Progenitor cell of endocrine pancreas (in vitro differentiated cells): Measurements from ENCODE around the gene CDS2. TPM values are rescaled to one million over a fixed set of nuclear protein-coding genes. Genes with fewer than 3 reads are reported as not detected.

Experiments used
- DNase-seq: peaks from one replicate; pipeline ENCODE4 v3.0.0; 2021; ENCODE audit warnings: low spot score; ENCODE audit not compliant: unreplicated experiment
- H3K27ac Mint-ChIP-seq: 2 replicates; pipeline ENCODE4 v1.8.0; 2021; ENCODE audit warnings: mild to moderate bottlenecking, moderate library complexity, mixed read lengths
- H3K27me3 Mint-ChIP-seq: 2 replicates; pipeline ENCODE4 v1.8.0; 2021; ENCODE audit warnings: mixed read lengths
- H3K36me3 Mint-ChIP-seq: 2 replicates; pipeline ENCODE4 v1.8.0; 2022; ENCODE audit warnings: mixed read lengths; ENCODE audit not compliant: insufficient read depth
- H3K4me1 Mint-ChIP-seq: 2 replicates; pipeline ENCODE4 v1.8.0; 2021; ENCODE audit warnings: low read depth, mixed read lengths
- H3K4me3 Mint-ChIP-seq: 2 replicates; pipeline ENCODE4 v1.8.0; 2021; ENCODE audit warnings: low read depth, mild to moderate bottlenecking, moderate library complexity, mixed read lengths
- H3K9me3 Mint-ChIP-seq: 2 replicates; pipeline ENCODE4 v1.8.0; 2021; ENCODE audit warnings: low read depth, mixed read lengths
- total RNA-seq: library from RNA; stranded (reverse); gene quantifications from 2 replicates; pipeline ENCODE4 v1.2.1, GENCODE V29; 2021
- TF ChIP-seq, protein P1 (sequence below): fragments of 200-600 bp; sonication (generic); IDR thresholded peaks from one replicate; pipeline ENCODE4 v1.5.0; 2021; ENCODE audit warnings: antibody characterized with exemption, mild to moderate bottlenecking; ENCODE audit not compliant: unreplicated experiment

The CDS2 gene
- total RNA-seq, 1 donor from 2014 or later = 57.5 TPM

- TF ChIP-seq, protein P1, sequence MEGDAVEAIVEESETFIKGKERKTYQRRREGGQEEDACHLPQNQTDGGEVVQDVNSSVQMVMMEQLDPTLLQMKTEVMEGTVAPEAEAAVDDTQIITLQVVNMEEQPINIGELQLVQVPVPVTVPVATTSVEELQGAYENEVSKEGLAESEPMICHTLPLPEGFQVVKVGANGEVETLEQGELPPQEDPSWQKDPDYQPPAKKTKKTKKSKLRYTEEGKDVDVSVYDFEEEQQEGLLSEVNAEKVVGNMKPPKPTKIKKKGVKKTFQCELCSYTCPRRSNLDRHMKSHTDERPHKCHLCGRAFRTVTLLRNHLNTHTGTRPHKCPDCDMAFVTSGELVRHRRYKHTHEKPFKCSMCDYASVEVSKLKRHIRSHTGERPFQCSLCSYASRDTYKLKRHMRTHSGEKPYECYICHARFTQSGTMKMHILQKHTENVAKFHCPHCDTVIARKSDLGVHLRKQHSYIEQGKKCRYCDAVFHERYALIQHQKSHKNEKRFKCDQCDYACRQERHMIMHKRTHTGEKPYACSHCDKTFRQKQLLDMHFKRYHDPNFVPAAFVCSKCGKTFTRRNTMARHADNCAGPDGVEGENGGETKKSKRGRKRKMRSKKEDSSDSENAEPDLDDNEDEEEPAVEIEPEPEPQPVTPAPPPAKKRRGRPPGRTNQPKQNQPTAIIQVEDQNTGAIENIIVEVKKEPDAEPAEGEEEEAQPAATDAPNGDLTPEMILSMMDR = no peak
- H3K9me3 Mint-ChIP-seq = peaks cover 9% of the 10 kb centered on the region
- H3K27ac Mint-ChIP-seq = no peak overlapping the region
- no peak for DNase-seq
- peaks cover 40% of the 10 kb centered on the region for H3K27me3 Mint-ChIP-seq
- H3K4me1 Mint-ChIP-seq = peaks cover 5% of the 10 kb centered on the region
- H3K36me3 Mint-ChIP-seq = no peaks in the 10 kb centered on the region
- no peak overlapping the region for H3K4me3 Mint-ChIP-seq
Observed at GRCh38 chr20:5234978-5235377, 108.2 kb downstream of the CDS2 start.

Other genes with a start within 250 kb of the CDS2 start
- 23.4 and 23.6 TPM in 2 replicates for gene SLC23A2, start 125.5 kb upstream of the CDS2 start, total RNA-seq
- gene TMEM230, start 13.9 kb upstream of the CDS2 start, total RNA-seq = 80.7 and 82.8 TPM in 2 replicates
- 123 and 126 TPM in 2 replicates for gene PCNA, start 7.0 kb upstream of the CDS2 start, total RNA-seq
- gene PROKR2, start 189.9 kb downstream of the CDS2 start, total RNA-seq = not detected in 2 replicates